HEK293T (cell line): Measurements from ENCODE around the gene WDPCP.

Experiments
- FOXA1 ChIP-seq: fragments of 450-650 bp; IDR thresholded peaks from 2 replicates; pipeline ENCODE4 v1.6.1; 2016; ENCODE audit warnings: mild to moderate bottlenecking
- NFRKB ChIP-seq: fragments of 450-650 bp; IDR thresholded peaks from 2 replicates; pipeline ENCODE4 v1.6.1; 2016; ENCODE audit warnings: mild to moderate bottlenecking, moderate library complexity
- PKNOX1 ChIP-seq: fragments of 450-650 bp; IDR thresholded peaks from 2 replicates; pipeline ENCODE4 v1.6.1; 2016
- TARDBP ChIP-seq: fragments of 450-650 bp; IDR thresholded peaks from 2 replicates; pipeline ENCODE4 v1.6.1; 2016

- no peak for TF ChIP-seq PKNOX1
- no peak for TF ChIP-seq NFRKB
- TF ChIP-seq TARDBP: no peak
- no peak for TF ChIP-seq FOXA1
Observed at GRCh38 chr2:63425079-63425416, 163.2 kb downstream of the WDPCP start.
